Brain microvascular endothelial cell (primary cell): ENCODE measurements around the gene MRLN.
"Not testable (repeated sequence)": the region's sequence is repeated elsewhere in the genome, so short reads cannot be mapped to it uniquely, and the experiment has no call there.

Experiments
- DNase-seq: peaks from one replicate; pipeline ENCODE4 v3.0.0-alpha.2; 2020
- H3K27ac ChIP-seq: fragments of 250-450 bp; sonication (Bioruptor Pico); 2 replicates; pipeline ENCODE4 v1.5.1; 2020; ENCODE audit warnings: mild to moderate bottlenecking, moderate library complexity
- H3K27me3 ChIP-seq: fragments of 250-450 bp; sonication (Bioruptor Pico); replicated peaks from 2 replicates; pipeline ENCODE4 v1.5.1; 2020; ENCODE audit warnings: mild to moderate bottlenecking
- H3K36me3 ChIP-seq: fragments of 250-450 bp; sonication (Bioruptor Pico); replicated peaks from 2 replicates; pipeline ENCODE4 v1.5.1; 2020; ENCODE audit warnings: mild to moderate bottlenecking
- H3K4me3 ChIP-seq: 2 replicates; pipeline ENCODE4 v1.5.1; 2011; ENCODE audit warnings: low read depth, mild to moderate bottlenecking, control low read depth, low read length, moderate library complexity
- CTCF ChIP-seq: IDR thresholded peaks from 2 replicates; pipeline ENCODE4 v1.5.1; 2011; ENCODE audit warnings: low read depth, mild to moderate bottlenecking, moderate library complexity, low read length, control low read depth, inconsistent platforms; ENCODE audit errors: missing control alignments
- in situ Hi-C: cut with HindIII; loops from 2 replicates; pipeline ENCODE4 v1.10.0; 2017; ENCODE audit warnings: low sequenced_read_pairs, low pct_ligation_motif_present

The MRLN gene

GRCh38 chr10:59753267-59753666 is at the start of gene MRLN:
Gene MRLN (minus strand): TSS chr10:59753455.
- in situ Hi-C loops: no loop called here
- DNase-seq: no peak
- no peak for TF ChIP-seq CTCF

GRCh38 chr10:59801171-59801570 is 47.9 kb upstream of the MRLN start:
- no peaks in the 10 kb centered on the region for H3K27me3 ChIP-seq
- peaks cover 21% of the 10 kb centered on the region for H3K36me3 ChIP-seq
- no peak overlapping the region for H3K27ac ChIP-seq
- no peak for DNase-seq
- in situ Hi-C loops: no loop called here
- no peak for TF ChIP-seq CTCF
- H3K4me3 ChIP-seq: no peak overlapping the region

More at GRCh38 chr10:59753267-59753666, at the start of gene MRLN:
- no peaks in the 10 kb centered on the region for H3K27me3 ChIP-seq
- no peak within 1 kb of the TSS for H3K27ac ChIP-seq
- H3K4me3 ChIP-seq: no peak within 1 kb of the TSS
- H3K36me3 ChIP-seq: no peaks in the 10 kb centered on the region

GRCh38 chr10:59799421-59799820 is 46.2 kb upstream of the MRLN start:
- Histone ChIP-seq H3K27ac (no peak overlapping the region), H3K27me3 (no peaks in the 10 kb centered on the region), H3K4me3 (no peak overlapping the region), H3K36me3 (peaks cover 13% of the 10 kb centered on the region)
- in situ Hi-C loops: no loop called here
- no peak for DNase-seq
- no peak for TF ChIP-seq CTCF

- Histone ChIP-seq H3K27ac (no peak overlapping the region), H3K27me3 (no peaks in the 10 kb centered on the region), H3K4me3 (no peak overlapping the region), H3K36me3 (peaks cover 19% of the 10 kb centered on the region)
- no peak for TF ChIP-seq CTCF
- no peak for DNase-seq
- in situ Hi-C loops: no loop called here
Measured at GRCh38 chr10:59793919-59794318, 40.7 kb upstream of the MRLN start.

GRCh38 chr10:59792812-59793211 is 39.6 kb upstream of the MRLN start:
- Histone ChIP-seq H3K27ac (no peak overlapping the region), H3K27me3 (no peaks in the 10 kb centered on the region), H3K36me3 (peaks cover 19% of the 10 kb centered on the region), H3K4me3 (no peak overlapping the region)
- TF ChIP-seq CTCF: no peak
- in situ Hi-C loops: no loop called here
- DNase-seq: no peak

GRCh38 chr10:59791601-59792000 is 38.3 kb upstream of the MRLN start:
- H3K4me3 ChIP-seq: no peak overlapping the region
- TF ChIP-seq CTCF: no peak
- no peaks in the 10 kb centered on the region for H3K27me3 ChIP-seq
- DNase-seq: no peak
- in situ Hi-C loops: no loop called here
- H3K36me3 ChIP-seq: peaks cover 19% of the 10 kb centered on the region
- H3K27ac ChIP-seq: no peak overlapping the region

GRCh38 chr10:59790080-59790479 is 36.8 kb upstream of the MRLN start:
- H3K36me3 ChIP-seq: peaks cover 19% of the 10 kb centered on the region
- DNase-seq, H3K27ac ChIP-seq, H3K4me3 ChIP-seq, H3K27me3 ChIP-seq, in situ Hi-C loops: not testable (repeated sequence)

GRCh38 chr10:59788914-59789313 is 35.7 kb upstream of the MRLN start:
- H3K27me3 ChIP-seq, DNase-seq, in situ Hi-C loops, H3K4me3 ChIP-seq, H3K27ac ChIP-seq: not testable (repeated sequence)
- peaks cover 13% of the 10 kb centered on the region for H3K36me3 ChIP-seq

GRCh38 chr10:59787032-59787431 is 33.8 kb upstream of the MRLN start:
- H3K27ac ChIP-seq, H3K4me3 ChIP-seq, H3K27me3 ChIP-seq, H3K36me3 ChIP-seq, in situ Hi-C loops, DNase-seq: not testable (repeated sequence)
